ENCODE results near the gene PRSS2. TPM values are rescaled to one million over a fixed set of nuclear protein-coding genes. Genes with fewer than 3 reads are reported as not detected.

Gene PRSS2
- polyA plus RNA-seq, 1 donor (not counting 4 experiments of a cell fraction or from before 2014, with no cell fraction given): not detected

GRCh38 chr7:142745091-142745635 is 25.6 kb upstream of the PRSS2 start:
- H3K36me3 ChIP-seq (ENCODE audit: control insufficient read depth in 2 of 2, extremely low read depth in 1 of 2, insufficient read depth in 2 of 2, low read length in 2 of 2): no peaks in the 10 kb centered on the region
- no peak for DNase-seq (ENCODE audit: low read depth, low spot score)
- H3K27me3 ChIP-seq (ENCODE audit: control insufficient read depth, extremely low read depth, insufficient read depth, low read length): no peaks in the 10 kb centered on the region

GRCh38 chr7:142745745-142746144 is 25.0 kb upstream of the PRSS2 start:
- no peak overlapping the region for H2AFZ ChIP-seq (ENCODE audit: control insufficient read depth, low read length)
- no peaks in the 10 kb centered on the region for H3K36me3 ChIP-seq (ENCODE audit: control insufficient read depth in 2 of 2, extremely low read depth in 1 of 2, insufficient read depth in 2 of 2, low read length in 2 of 2)
- TF ChIP-seq CTCF (optimal IDR thresholded peaks at IDR 0.05 in 1 of 3, IDR thresholded peaks at IDR 0.05 in 1 of 3, conservative IDR thresholded peaks at IDR 0.05 in 1 of 3; ENCODE audit: extremely low read depth in 1 of 3, insufficient read depth in 2 of 3, low read length in 3 of 3): no peak
- no peak for TF ChIP-seq EZH2 (IDR thresholded peaks at IDR 0.05; ENCODE audit: low read length)
- H3K79me2 ChIP-seq (ENCODE audit: control insufficient read depth, insufficient read depth, low read length): no peaks in the 10 kb centered on the region
- no peaks in the 10 kb centered on the region for H3K27me3 ChIP-seq (ENCODE audit: control insufficient read depth, extremely low read depth, insufficient read depth, low read length)
- no peak overlapping the region for H3K9ac ChIP-seq (ENCODE audit: control insufficient read depth, extremely low read depth, insufficient read depth, low read length)
- dilution Hi-C loops (cut with MboI; ENCODE audit: extremely low pct_ligation_motif_present, low sequenced_read_pairs): no loop called here
- H3K9me3 ChIP-seq (ENCODE audit: control insufficient read depth, low read depth, low read length): no peaks in the 10 kb centered on the region
- H3K4me2 ChIP-seq (ENCODE audit: control insufficient read depth, extremely low read depth, insufficient read depth, low read depth, low read length): no peak overlapping the region
- no peaks in the 10 kb centered on the region for H3K4me1 ChIP-seq (ENCODE audit: control insufficient read depth, extremely low read depth, insufficient read depth, low read length)
- no peak overlapping the region for H3K4me3 ChIP-seq (ENCODE audit: control insufficient read depth in 2 of 3, extremely low read depth in 1 of 3, insufficient read depth in 2 of 3, low read depth in 1 of 3, low read length in 3 of 3)
- FAIRE-seq (no peak), DNase-seq (ENCODE audit: low read depth, low spot score) (no peak)
- H3K27ac ChIP-seq (ENCODE audit: control insufficient read depth, insufficient read depth, low read length): no peak overlapping the region
- no peaks in the 10 kb centered on the region for H3K9me1 ChIP-seq (ENCODE audit: control insufficient read depth, extremely low read depth, insufficient read depth, low read length)
- no peaks in the 10 kb centered on the region for H4K20me1 ChIP-seq (ENCODE audit: control insufficient read depth, extremely low read depth, insufficient read depth, low read length)

More at GRCh38 chr7:142745091-142745635, 25.6 kb upstream of the PRSS2 start:
- no peak overlapping the region for H3K4me2 ChIP-seq (ENCODE audit: control insufficient read depth, extremely low read depth, insufficient read depth, low read depth, low read length)
- no peaks in the 10 kb centered on the region for H3K4me1 ChIP-seq (ENCODE audit: control insufficient read depth, extremely low read depth, insufficient read depth, low read length)
- H3K4me3 ChIP-seq (ENCODE audit: control insufficient read depth in 2 of 3, extremely low read depth in 1 of 3, insufficient read depth in 2 of 3, low read depth in 1 of 3, low read length in 3 of 3): no peak overlapping the region
- dilution Hi-C loops (cut with MboI; ENCODE audit: extremely low pct_ligation_motif_present, low sequenced_read_pairs): no loop called here
- no peaks in the 10 kb centered on the region for H3K9me3 ChIP-seq (ENCODE audit: control insufficient read depth, low read depth, low read length)
- TF ChIP-seq CTCF (optimal IDR thresholded peaks at IDR 0.05 in 1 of 3, IDR thresholded peaks at IDR 0.05 in 1 of 3, conservative IDR thresholded peaks at IDR 0.05 in 1 of 3; ENCODE audit: extremely low read depth in 1 of 3, insufficient read depth in 2 of 3, low read length in 3 of 3) (no peak), EZH2 (IDR thresholded peaks at IDR 0.05; ENCODE audit: low read length) (no peak)
- no peak overlapping the region for H2AFZ ChIP-seq (ENCODE audit: control insufficient read depth, low read length)
- FAIRE-seq: no peak
- H3K9ac ChIP-seq (ENCODE audit: control insufficient read depth, extremely low read depth, insufficient read depth, low read length): no peak overlapping the region
- H3K9me1 ChIP-seq (ENCODE audit: control insufficient read depth, extremely low read depth, insufficient read depth, low read length): no peaks in the 10 kb centered on the region
- no peak overlapping the region for H3K27ac ChIP-seq (ENCODE audit: control insufficient read depth, insufficient read depth, low read length)
- no peaks in the 10 kb centered on the region for H4K20me1 ChIP-seq (ENCODE audit: control insufficient read depth, extremely low read depth, insufficient read depth, low read length)
- no peaks in the 10 kb centered on the region for H3K79me2 ChIP-seq (ENCODE audit: control insufficient read depth, insufficient read depth, low read length)

Data from keratinocyte (primary cell).